Fibroblast of the aortic adventitia (primary cell): Measurements from ENCODE around the gene ERC2. TPM values are rescaled to one million over a fixed set of nuclear protein-coding genes. Genes with fewer than 3 reads are reported as not detected.

Experiments used
- DNase-seq: peaks from one replicate; pipeline ENCODE4 v3.0.0-alpha.2; 2010; ENCODE audit warnings: low read depth
- H3K4me3 ChIP-seq: 2 replicates; pipeline ENCODE4 v1.5.1; 2011; ENCODE audit warnings: low read depth, mild to moderate bottlenecking, control low read depth, low read length, moderate library complexity
- total RNA-seq: library from RNA; depleted of rRNA; stranded (reverse); fragments of >200 nt; gene quantifications from 2 replicates; pipeline ENCODE4 v1.2.3, GENCODE V29; 2012; ENCODE audit warnings: low replicate concordance
- TF ChIP-seq, protein P1 (sequence below): IDR thresholded peaks from 2 replicates; pipeline ENCODE4 v1.5.1; 2011; ENCODE audit warnings: mild to moderate bottlenecking, low read length, control low read depth, inconsistent platforms; ENCODE audit not compliant: insufficient read depth

ERC2 gene
- total RNA-seq, 1 donor, result 0.09 TPM

DNA sequence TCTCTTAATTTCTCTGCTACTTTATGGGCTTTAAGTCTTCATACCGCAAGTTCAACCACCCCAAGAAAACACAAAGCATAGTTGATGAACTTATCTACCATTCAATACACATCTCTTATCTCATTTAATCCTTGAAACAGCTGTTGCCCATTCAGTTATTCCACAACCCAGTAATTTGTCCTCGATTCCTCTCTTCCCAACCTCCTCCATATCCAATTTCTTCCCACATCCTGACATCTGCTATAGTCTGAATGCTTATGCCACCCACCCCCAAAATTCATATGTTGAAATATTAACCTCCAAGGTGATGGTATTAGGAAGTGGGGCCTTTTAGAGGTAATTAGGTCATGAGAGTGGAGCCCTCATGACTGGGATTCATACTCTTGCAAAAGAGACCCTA is 345.4 kb downstream of the ERC2 start:
- TF ChIP-seq, protein P1, sequence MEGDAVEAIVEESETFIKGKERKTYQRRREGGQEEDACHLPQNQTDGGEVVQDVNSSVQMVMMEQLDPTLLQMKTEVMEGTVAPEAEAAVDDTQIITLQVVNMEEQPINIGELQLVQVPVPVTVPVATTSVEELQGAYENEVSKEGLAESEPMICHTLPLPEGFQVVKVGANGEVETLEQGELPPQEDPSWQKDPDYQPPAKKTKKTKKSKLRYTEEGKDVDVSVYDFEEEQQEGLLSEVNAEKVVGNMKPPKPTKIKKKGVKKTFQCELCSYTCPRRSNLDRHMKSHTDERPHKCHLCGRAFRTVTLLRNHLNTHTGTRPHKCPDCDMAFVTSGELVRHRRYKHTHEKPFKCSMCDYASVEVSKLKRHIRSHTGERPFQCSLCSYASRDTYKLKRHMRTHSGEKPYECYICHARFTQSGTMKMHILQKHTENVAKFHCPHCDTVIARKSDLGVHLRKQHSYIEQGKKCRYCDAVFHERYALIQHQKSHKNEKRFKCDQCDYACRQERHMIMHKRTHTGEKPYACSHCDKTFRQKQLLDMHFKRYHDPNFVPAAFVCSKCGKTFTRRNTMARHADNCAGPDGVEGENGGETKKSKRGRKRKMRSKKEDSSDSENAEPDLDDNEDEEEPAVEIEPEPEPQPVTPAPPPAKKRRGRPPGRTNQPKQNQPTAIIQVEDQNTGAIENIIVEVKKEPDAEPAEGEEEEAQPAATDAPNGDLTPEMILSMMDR, result no peak
- DNase-seq, result no peak
- no peak overlapping the region for H3K4me3 ChIP-seq

DNA sequence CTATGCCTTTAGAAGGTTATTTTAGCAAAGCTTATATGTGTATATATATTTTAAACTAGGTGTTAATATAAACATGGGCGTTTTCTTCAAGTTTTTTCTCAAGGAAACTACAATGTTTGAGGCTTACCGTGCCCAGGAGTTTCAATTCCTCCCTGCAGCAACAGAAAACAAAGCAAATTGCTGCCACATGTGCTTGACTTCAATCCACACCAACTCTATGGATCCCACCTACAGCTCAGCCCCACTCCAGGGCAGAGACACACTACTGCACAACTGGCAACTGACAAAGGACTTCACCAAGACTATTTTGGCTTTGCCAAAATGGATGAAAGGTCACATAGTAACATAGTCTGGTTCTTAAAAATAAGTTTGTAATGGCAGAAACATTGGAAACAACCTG is 346.6 kb downstream of the ERC2 start:
- no peak for DNase-seq
- H3K4me3 ChIP-seq, result no peak overlapping the region
- TF ChIP-seq, protein P1, result no peak

DNA sequence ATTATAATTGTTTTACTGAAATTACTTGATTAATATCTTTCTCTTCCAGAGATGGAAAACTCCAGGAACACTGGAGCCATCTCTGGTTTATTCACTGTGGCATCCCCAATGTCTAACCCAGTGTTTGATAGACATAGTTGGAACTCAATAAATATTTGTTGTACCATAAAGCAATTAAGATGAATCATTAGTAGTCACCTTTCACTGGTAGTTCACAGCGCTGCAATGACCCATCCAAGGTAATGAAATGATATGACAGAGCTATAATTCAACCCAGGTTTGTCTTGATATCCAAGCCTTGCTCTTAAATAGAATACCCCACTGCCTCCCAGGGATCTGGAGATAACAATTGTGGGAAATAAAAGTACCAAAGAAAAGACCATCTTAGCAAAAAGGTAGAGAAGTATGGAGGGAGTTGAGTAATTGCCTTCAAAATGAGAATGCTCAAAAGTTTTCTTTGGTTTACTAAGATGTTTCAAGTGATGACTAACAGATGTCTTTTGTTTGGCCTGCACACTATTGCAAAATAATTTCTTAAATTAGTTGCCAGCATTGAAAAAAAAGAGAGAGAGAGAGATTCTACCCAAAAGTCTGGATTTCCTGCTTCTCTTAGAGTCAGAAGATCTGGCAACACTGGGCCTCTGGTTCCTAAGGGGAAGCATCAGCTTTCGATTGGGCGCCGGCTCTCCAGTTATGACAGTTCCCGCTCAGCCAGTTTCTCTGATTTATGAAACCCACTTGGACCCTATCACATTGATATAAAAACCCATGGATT is 348.5 kb downstream of the ERC2 start:
- DNase-seq, result peak; percentile 91
- TF ChIP-seq, protein P1, result no peak
- no peak overlapping the region for H3K4me3 ChIP-seq

DNA sequence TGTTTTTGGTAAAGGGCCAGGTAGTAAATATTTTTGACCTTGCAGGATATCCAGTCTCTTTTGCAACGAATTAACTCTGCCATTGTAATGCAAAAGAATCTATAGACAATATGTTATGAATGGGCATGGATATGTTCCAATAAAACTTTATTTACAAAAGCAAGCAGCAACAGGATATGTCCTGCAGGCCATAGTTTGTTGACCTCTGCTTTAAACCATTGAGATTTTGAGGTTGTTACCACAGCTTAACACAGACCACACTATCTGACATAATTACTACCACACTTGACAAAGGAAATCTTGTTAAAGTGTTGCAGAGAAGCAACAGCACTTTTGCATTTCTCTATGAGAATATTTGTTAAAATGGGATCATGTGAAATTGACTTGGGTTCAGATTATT is 349.3 kb downstream of the ERC2 start:
- no peak overlapping the region for H3K4me3 ChIP-seq
- TF ChIP-seq, protein P1, result no peak
- DNase-seq, result no peak

DNA sequence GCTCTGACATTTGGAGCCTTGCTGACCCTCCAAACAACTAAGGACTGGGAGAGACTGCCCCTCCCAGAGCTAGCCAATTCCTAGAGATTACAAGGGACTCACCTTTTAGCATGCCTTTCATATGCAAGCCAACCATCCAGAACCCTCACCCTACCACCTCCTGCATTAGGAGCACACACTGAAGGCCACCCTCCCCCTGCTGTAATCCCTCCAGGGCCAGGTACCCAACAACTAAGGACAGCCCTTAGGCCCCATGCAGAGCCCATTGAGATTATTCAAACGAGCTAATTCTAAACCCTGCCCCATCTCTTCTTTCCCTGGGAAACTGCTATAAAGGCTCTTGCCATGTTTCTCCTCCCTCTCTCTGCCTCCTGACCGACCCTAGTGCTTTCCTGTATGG is 352.6 kb downstream of the ERC2 start:
- H3K4me3 ChIP-seq, result no peak overlapping the region

DNA sequence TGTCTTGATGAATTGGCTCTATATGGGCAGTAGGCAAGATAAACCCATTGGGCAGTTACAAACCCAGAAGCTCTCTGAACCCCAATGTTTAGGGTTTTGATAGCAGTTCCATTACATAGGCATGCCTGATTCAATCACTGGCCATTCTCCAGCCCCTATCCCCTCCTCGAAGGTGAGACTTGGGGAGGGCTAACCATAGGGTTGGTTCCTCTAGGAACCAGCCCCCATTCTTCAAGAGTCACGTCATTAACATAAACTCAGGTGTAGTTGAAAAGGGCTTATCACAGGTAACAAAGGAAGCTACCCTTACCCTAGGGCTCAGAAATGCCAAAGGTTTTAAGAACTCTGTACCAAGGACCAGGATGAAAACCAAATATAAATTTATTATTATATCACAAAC is 353.1 kb downstream of the ERC2 start:
- TF ChIP-seq, protein P1, result no peak
- no peak for DNase-seq
- no peak overlapping the region for H3K4me3 ChIP-seq

More for the DNA sequence above, 352.6 kb downstream of the ERC2 start:
- DNase-seq, result no peak
- TF ChIP-seq, protein P1, result no peak

DNA sequence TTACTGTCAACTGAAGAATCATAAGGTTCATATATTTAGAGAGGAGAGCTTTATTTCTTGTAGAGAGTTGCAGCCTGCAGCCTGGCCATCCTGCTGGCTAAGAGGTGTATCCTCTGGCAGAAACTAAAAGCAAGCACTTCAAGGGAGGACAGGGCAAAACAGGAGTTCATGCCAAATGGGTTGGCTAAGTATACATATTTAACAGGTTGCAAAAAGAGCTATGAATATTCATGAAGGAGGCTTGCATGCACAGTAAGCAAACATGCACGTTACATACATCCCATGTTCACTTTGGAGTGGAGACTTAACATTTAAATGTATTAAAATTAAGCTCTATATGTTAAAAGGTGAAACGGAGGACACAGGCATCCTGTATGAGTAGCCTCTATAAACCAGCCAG is 354.4 kb downstream of the ERC2 start:
- DNase-seq, result no peak
- no peak overlapping the region for H3K4me3 ChIP-seq
- TF ChIP-seq, protein P1, result no peak
